ENCODE measurements around the gene CD2BP2. TPM values are rescaled to one million over a fixed set of nuclear protein-coding genes. Genes with fewer than 3 reads are reported as not detected.

Gene CD2BP2
- total and polyA plus RNA-seq, 2 of the 13 experiments (the other 11 are each of a cell fraction or from before 2014, with no cell fraction given), result 24.9 to 54.6 TPM

- TF ChIP-seq, protein P1, sequence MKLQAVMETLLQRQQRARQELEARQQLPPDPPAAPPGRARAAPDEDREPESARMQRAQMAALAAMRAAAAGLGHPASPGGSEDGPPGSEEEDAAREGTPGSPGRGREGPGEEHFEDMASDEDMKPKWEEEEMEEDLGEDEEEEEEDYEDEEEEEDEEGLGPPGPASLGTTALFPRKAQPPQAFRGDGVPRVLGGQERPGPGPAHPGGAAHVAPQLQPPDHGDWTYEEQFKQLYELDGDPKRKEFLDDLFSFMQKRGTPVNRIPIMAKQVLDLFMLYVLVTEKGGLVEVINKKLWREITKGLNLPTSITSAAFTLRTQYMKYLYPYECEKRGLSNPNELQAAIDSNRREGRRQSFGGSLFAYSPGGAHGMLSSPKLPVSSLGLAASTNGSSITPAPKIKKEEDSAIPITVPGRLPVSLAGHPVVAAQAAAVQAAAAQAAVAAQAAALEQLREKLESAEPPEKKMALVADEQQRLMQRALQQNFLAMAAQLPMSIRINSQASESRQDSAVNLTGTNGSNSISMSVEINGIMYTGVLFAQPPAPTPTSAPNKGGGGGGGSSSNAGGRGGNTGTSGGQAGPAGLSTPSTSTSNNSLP (IDR thresholded peaks at IDR 0.05; ENCODE audit: low read depth, low read length), result peak; percentile 90
- peak; percentile 51 for TF ChIP-seq PHF5A (CRISPR knock-in tag; IDR thresholded peaks at IDR 0.05; ENCODE audit: low read depth, unreplicated experiment)
- no peak for TF ChIP-seq ZSCAN21 (CRISPR knock-in tag; IDR thresholded peaks at IDR 0.05; ENCODE audit: borderline replicate concordance)
- TF ChIP-seq ZSCAN9 (CRISPR knock-in tag; IDR thresholded peaks at IDR 0.05; ENCODE audit: borderline replicate concordance), result peak; percentile 76; the same call in 1 of the 2 replicates
- TF ChIP-seq SCMH1 (CRISPR knock-in tag; IDR thresholded peaks at IDR 0.05; ENCODE audit: borderline replicate concordance), result no peak
- TF ChIP-seq GRHL1 (CRISPR knock-in tag; conservative IDR thresholded peaks at IDR 0.05), result no peak
- peak; percentile 26; the same call in 1 of the 2 replicates for TF ChIP-seq SPEN (CRISPR knock-in tag; IDR thresholded peaks at IDR 0.05; ENCODE audit: low read depth)
- no peak for TF ChIP-seq ZNF451 (CRISPR knock-in tag; IDR thresholded peaks at IDR 0.05)
- TF ChIP-seq ZNF335 (CRISPR knock-in tag; IDR thresholded peaks at IDR 0.05), result peak; percentile 78; the same call in 1 of the 2 replicates
- peak; percentile 100 for TF ChIP-seq RCOR2 (CRISPR knock-in tag; IDR thresholded peaks at IDR 0.05)
- no peak for TF ChIP-seq KDM4B (CRISPR knock-in tag; IDR thresholded peaks at IDR 0.05)
- peak; percentile 26; the same call in 1 of the 2 replicates for TF ChIP-seq ZNF7 (CRISPR knock-in tag; IDR thresholded peaks at IDR 0.05)
- TF ChIP-seq, protein P2, sequence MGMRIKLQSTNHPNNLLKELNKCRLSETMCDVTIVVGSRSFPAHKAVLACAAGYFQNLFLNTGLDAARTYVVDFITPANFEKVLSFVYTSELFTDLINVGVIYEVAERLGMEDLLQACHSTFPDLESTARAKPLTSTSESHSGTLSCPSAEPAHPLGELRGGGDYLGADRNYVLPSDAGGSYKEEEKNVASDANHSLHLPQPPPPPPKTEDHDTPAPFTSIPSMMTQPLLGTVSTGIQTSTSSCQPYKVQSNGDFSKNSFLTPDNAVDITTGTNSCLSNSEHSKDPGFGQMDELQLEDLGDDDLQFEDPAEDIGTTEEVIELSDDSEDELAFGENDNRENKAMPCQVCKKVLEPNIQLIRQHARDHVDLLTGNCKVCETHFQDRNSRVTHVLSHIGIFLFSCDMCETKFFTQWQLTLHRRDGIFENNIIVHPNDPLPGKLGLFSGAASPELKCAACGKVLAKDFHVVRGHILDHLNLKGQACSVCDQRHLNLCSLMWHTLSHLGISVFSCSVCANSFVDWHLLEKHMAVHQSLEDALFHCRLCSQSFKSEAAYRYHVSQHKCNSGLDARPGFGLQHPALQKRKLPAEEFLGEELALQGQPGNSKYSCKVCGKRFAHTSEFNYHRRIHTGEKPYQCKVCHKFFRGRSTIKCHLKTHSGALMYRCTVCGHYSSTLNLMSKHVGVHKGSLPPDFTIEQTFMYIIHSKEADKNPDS (CRISPR knock-in tag; IDR thresholded peaks at IDR 0.05), result peak; percentile 69; the same call in 1 of the 2 replicates
- TF ChIP-seq ELF1 (CRISPR knock-in tag; IDR thresholded peaks at IDR 0.05), result peak; percentile 24; the same call in 1 of the 2 replicates
- 0 out of 2 replicates have a peak, but pooled peaks have one; percentile 43 for TF ChIP-seq SIN3A (IDR thresholded peaks at IDR 0.05; ENCODE audit: borderline replicate concordance, low read depth, low read length)
- peak; percentile 89 for TF ChIP-seq TEAD3 (CRISPR knock-in tag; optimal IDR thresholded peaks at IDR 0.05; ENCODE audit: borderline replicate concordance)
- TF ChIP-seq ZNF253 (CRISPR knock-in tag; IDR thresholded peaks at IDR 0.05; ENCODE audit: borderline replicate concordance), result no peak
- no peak; the same call in 1 of the 2 replicates for TF ChIP-seq AHR (CRISPR knock-in tag; IDR thresholded peaks at IDR 0.05)
- TF ChIP-seq, protein P3, sequence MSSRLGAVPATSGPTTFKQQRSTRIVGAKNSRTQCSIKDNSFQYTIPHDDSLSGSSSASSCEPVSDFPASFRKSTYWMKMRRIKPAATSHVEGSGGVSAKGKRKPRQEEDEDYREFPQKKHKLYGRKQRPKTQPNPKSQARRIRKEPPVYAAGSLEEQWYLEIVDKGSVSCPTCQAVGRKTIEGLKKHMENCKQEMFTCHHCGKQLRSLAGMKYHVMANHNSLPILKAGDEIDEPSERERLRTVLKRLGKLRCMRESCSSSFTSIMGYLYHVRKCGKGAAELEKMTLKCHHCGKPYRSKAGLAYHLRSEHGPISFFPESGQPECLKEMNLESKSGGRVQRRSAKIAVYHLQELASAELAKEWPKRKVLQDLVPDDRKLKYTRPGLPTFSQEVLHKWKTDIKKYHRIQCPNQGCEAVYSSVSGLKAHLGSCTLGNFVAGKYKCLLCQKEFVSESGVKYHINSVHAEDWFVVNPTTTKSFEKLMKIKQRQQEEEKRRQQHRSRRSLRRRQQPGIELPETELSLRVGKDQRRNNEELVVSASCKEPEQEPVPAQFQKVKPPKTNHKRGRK (CRISPR knock-in tag; IDR thresholded peaks at IDR 0.05), result 0 out of 2 replicates have a peak, but pooled peaks have one; percentile 11
- TF ChIP-seq CBFB (CRISPR knock-in tag; IDR thresholded peaks at IDR 0.05), result no peak; the same call in 1 of the 2 replicates
- TF ChIP-seq ZNF550 (CRISPR knock-in tag; IDR thresholded peaks at IDR 0.05; ENCODE audit: borderline replicate concordance), result no peak
- TF ChIP-seq ZNF713 (CRISPR knock-in tag; IDR thresholded peaks at IDR 0.05), result peak; percentile 64; the same call in 1 of the 2 replicates
- TF ChIP-seq, protein P4, sequence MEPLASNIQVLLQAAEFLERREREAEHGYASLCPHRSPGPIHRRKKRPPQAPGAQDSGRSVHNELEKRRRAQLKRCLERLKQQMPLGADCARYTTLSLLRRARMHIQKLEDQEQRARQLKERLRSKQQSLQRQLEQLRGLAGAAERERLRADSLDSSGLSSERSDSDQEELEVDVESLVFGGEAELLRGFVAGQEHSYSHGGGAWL (CRISPR knock-in tag; IDR thresholded peaks at IDR 0.05), result no peak
Observed at GRCh38 chr16:30401768-30402425, 46.8 kb upstream of the CD2BP2 start (continued).
